ENCODE measurements around the gene NFILZ. TPM values are rescaled to one million over a fixed set of nuclear protein-coding genes. Genes with fewer than 3 reads are reported as not detected.
"Not testable (repeated sequence)": the region's sequence is repeated elsewhere in the genome, so short reads cannot be mapped to it uniquely, and the experiment has no call there.

Gene NFILZ
- total RNA-seq, 1 donor from 2014 or later: not detected

DNA sequence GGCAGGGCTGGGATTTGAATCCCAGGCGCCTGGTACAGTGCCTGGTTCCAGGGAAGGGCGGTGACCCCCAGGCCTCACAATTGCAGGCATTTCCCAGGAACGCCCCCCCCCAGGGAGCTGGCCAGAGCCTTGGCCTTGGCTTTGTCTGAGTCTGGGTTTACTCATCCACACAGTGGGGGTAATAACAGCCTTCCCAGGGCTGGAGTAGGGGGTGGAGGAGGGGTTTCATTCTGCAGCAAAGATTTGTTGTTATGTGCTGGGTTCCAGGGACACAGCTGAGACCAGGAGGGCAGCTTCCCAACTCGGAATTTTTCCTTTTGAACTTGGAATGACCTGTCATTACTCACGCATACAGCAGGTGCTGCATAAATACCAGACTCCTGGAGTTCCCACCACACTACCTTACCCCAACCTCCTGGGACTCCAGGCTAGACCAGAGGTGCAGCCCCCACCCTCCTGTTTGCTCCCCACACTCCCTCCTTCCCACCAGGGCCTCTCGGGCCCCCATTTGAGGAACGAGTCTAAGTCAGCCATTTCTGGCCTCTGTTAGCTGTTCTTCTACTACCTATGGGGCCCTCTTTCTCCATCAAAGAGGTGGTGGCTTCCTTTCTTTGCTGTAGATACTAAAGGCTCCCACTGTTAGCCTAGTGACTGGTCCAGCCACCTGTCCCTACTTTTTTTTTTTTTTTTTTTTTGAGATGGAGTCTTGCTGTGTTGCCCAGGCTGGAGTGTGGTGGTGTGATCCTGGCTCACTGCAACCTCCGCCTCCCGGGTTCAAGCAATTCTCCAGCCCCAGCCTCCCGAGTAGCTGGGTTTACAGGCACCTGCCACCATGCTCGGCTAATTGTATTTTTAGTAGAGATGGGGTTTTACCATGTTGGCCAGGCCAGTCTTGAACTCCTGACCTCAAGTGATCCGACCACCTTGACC, 18.3 kb upstream of the NFILZ start:
- no peak for DNase-seq

DNA sequence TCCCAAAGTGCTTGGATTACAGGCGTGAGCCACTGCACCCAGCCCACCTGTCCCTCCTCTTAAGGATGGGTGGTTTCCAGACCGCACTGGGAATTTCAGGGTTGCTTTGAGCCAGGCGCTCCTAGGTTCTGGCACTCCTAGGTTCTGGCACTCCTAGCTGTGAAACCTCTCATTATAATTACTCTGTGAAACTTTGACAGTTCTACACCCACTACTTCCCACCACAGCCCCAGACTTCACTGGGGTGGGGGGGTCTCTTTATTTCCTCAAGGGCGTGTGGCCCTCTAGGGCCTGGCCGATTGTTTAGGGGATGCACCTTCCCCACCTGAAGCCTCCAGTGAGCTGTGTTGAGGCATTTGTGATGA, 17.6 kb upstream of the NFILZ start:
- DNase-seq: no peak

DNA sequence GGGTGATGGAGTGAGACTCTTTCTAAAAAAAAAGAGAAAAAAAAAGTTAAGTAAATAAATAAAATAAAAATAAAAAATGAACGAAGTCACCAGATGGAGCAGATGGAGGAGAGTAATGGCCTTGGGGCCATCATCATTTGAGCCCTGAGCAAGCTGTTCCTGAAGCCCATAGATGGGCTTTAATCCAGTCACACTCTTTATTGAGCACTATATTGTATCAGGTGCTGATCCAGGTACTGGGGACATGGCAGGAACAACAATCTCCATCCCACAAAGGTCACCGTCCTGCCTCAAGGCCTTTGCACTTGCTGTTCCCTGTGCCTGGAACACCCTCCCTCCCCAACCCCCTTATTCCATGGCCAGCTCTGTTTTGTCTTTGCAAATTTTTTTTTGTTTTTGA, 16.0 kb upstream of the NFILZ start:
- DNase-seq: no peak

GRCh38 chr19:8615024-8615423, 15.4 kb upstream of the NFILZ start:
- no peak for DNase-seq

- DNase-seq: no peak
These were observed 14.4 kb upstream of the NFILZ start for GRCh38 chr19:8615813-8616596.

GRCh38 chr19:8616861-8617260, 13.6 kb upstream of the NFILZ start:
- DNase-seq: no peak

DNA sequence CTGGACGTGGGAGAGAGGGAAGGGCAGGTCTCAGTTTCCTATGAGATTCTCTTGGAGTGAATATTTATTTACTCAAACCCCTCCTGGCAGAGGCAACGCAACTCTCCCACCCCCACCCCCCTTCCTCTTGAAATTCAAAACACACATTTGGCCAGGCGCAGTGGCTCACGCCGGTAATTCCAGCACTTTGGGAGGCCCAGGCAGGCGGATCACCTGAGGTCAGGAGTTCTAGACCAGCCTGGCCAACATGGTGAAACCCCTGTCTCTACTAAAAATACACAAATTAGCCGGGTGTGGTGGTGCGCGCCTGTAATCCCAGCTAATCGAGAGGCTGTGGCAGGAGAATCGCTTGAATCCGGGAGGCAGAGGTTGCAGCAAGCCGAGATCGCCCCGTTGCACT, 13.1 kb upstream of the NFILZ start:
- not testable (repeated sequence) for DNase-seq

GRCh38 chr19:8617984-8618383, 12.4 kb upstream of the NFILZ start:
- DNase-seq: no peak

GRCh38 chr19:8618751-8619150, 11.7 kb upstream of the NFILZ start:
- no peak for DNase-seq

DNA sequence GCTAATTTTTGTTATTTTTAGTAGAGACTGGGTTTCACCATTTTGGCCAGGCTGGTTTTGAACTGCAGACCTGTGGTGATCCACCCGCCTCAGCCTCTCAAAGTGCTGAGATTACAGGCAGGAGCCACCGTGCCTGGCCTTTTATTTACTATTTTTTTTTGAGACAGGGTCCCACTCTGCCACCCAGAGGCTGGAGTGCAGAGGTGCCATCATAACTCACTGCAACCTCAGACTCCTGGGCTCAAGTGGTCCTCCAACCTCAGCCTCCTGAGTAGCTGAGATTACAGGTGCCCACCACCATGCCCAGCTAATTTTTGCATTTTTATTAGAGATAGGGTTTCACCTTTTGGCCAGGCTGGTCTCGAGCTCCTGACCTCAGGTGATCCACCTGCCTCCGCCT, 7.5 kb upstream of the NFILZ start:
- DNase-seq: not testable (repeated sequence)

GRCh38 chr19:8626842-8627241, 3.6 kb upstream of the NFILZ start:
- DNase-seq: no peak

GRCh38 chr19:8629184-8629583, 1.2 kb upstream of the NFILZ start:
- DNase-seq: no peak

DNA sequence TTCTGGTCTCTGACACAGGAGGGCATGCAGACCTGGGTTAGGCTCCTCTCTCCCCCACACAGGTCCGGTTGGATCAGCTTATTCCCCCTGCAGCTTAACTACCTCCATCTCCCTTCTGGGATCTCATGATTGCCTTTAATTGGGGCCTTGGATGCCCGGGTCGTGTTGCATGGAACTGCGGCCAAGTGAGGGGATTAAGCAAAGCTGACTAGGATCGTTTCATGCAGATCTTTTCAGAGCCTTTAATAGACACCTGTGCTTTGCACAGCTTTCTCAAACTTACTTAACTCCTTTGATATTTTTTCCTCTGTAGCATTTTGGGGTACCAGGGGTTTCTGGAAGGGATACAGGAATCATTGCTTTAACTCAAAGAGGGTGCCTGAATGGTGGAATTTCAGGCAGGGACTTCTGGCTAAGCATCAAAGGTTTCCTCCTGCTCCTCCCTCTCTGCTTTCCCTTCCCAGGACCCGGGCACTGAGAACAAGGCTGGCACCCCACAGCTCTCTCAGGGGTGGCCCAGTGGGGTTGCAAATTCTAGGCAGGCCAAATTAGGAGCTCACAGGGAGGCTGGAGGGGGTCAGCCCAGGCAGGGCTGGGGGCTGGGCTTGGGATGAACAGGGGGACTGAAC, 477 bp downstream of the NFILZ start:
- DNase-seq: no peak

- no peak for DNase-seq
These were observed 989 bp downstream of the NFILZ start for GRCh38 chr19:8631425-8631819.

GRCh38 chr19:8635422-8635821, 5.0 kb downstream of the NFILZ start:
- DNase-seq: no peak

GRCh38 chr19:8637070-8637469, 6.6 kb downstream of the NFILZ start:
- DNase-seq: not testable (repeated sequence)

DNA sequence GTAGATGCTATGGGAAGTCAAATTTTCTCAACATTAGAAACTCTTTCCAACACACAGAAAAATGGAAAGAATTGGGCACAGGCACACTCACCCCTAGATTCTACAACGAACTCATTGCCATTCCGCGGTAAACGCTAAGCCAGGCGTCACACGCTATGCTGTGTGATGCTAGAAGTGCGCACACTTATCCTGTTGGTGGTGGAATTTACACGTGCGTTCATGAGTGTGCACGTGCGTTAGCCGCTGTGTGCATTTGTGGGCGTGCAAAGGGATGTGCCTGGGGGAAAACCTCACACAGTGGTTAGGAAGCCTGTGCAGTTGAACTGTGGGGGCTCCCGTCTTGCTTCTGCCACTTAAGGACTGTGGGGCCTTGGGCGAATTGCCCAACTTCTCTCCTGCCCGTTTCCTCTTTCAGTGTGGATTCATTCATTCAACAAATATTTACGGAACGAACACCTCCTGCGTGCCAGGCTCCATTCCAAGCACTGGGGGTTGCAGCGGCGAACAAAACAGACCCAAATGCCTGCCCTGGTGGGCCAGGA, 7.7 kb downstream of the NFILZ start:
- no peak for DNase-seq

DNA sequence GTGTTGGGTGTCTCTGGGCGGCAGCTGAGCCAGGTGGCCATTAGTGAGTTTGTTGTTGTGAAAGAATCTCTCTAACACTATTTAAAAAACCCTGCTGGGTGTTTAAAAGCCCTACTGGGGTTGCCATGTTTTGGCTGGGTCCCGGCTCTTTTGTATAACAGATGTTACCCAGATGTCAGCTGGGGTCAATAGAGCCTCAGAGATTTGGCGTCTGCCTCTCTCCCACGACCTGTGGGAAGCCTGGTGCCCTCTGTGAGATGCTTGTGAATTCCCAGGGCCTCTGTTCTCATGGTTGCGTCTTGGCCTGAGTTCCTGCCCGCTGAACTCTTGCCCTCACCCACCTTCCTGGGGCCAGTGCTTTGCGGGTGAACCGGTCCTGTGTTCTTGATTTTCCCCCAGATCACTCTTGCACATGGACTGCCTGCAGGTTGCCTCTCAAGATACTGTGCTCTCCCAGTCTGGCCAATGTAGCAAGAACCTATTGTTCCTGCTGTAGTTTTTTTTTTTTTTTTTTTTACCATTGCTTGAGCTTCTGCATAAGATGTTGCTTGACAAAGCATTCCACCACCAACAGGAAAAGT, 9.5 kb downstream of the NFILZ start:
- DNase-seq: no peak

DNA sequence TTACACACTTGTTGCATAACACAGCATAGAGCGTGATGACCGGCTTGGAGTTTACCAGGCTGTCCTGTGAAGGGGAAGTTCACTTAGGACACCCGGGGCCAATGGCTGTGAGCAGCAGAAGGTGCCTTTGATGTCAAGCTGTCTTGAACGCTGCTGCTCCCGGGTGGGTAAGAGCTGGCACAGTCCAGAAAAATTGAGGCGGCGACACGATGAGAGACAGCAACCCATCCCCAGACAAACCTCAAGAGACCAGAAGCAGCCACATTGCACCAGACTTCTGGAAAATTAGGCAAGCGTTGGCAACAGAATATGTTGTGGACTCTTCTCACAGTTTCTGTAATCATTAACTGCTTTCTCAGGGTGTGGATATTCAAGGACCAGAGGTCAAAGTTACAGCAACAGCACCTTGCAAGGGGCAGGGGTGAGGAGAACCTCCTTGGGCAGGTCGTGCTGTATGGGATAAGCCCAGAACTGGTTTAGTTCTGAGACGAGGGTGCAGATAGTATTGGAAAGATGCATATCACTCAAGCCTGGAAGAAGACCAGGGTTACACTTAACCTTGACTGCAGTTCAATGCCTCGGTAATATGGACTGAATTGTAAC, 10.1 kb downstream of the NFILZ start:
- no peak for DNase-seq

DNA sequence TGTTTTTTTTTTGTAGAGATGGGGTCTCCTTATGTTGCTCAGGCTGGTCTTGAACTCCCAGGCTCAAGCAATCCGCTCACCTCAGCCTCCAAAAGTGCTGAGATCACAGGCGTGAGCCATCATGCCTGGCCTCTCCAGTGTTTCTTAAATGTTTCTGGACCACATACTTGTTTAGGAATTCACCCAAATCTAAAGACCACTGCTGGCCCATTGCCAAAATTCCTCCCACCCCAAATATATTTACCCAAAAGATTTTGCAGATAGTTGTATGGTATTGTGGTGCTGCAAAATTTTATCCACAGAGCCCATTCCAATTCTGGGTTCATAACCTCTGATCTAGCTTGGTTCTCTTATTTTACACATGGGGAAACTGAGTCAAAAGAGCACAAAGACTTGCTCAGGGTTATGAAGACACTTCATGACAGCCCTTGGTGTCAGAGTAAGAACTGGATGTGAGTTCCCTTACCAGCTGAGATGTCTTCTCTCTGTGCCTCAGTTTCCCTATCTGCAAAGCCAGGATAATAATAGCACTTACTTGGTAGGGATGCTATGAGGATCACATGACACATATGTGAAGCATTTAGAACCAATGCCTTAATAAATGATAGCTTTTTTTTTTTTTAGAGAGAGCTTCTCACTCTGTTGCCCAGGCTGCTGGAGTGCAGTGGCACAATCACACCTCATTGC, 10.9 kb downstream of the NFILZ start:
- no peak for DNase-seq

DNA sequence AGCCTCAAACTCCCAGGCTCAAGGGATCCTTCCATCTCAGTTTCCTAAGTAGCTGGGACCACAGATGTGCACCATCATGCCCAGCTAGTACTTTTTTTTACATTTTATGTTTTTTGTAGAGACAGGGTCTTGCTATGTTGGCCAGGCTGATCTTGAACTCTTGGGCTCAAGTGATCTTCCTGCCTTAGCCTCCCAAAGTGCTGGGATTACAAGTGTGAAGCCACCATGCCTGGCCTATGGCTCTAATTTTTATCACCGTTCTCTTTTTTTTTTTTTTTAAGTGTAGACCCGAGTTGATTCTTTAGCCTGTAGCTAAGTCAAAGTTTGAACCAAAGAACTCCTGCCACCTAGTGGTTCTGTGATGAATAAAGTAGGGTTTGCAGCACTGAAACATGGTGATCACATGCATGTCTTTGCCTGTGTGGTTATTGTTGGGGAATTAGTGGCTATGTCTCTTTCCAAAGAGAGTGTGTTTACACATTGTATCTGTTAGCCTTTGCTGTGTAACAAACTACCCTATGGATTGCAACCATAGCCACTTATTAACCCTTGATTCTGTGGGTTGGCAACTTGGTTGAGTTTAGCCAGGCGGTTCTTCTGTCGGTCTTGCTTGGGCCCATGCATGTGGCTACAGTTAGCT, 11.6 kb downstream of the NFILZ start:
- no peak for DNase-seq

Data from occipital lobe (tissue), 2 donors.